ENCODE measurements around the gene DNAAF1.

The DNAAF1 gene

GRCh38 chr16:84124257-84125073 is 20.6 kb upstream of the DNAAF1 start:
- DNase-seq, result no peak

GRCh38 chr16:84131117-84131516 is 14.0 kb upstream of the DNAAF1 start:
- no peak for DNase-seq

- DNase-seq, result no peak
Observed at GRCh38 chr16:84132527-84133285, 12.4 kb upstream of the DNAAF1 start.

GRCh38 chr16:84136331-84137125 is 8.6 kb upstream of the DNAAF1 start:
- DNase-seq, result no peak

GRCh38 chr16:84137287-84137686 is 7.8 kb upstream of the DNAAF1 start:
- DNase-seq, result no peak

GRCh38 chr16:84137769-84138357 is 7.2 kb upstream of the DNAAF1 start:
- DNase-seq, result no peak

GRCh38 chr16:84138500-84138823 is 6.6 kb upstream of the DNAAF1 start:
- no peak for DNase-seq

- no peak for DNase-seq
Observed at GRCh38 chr16:84138824-84139627, 6.1 kb upstream of the DNAAF1 start.

- no peak for DNase-seq
Observed at GRCh38 chr16:84139628-84140258, 5.4 kb upstream of the DNAAF1 start.

- DNase-seq, result no peak
Observed at GRCh38 chr16:84141143-84141670, 3.9 kb upstream of the DNAAF1 start.

GRCh38 chr16:84143081-84143480 is 2.0 kb upstream of the DNAAF1 start:
- DNase-seq, result no peak

GRCh38 chr16:84143784-84144199 is 1.3 kb upstream of the DNAAF1 start:
- no peak for DNase-seq

- peak; percentile 43 for DNase-seq
Observed at GRCh38 chr16:84144209-84144858, 774 bp upstream of the DNAAF1 start.

- DNase-seq, result no peak
Observed at GRCh38 chr16:84150926-84151325, 5.8 kb downstream of the DNAAF1 start.

- no peak for DNase-seq
Observed at GRCh38 chr16:84153660-84154214, 8.6 kb downstream of the DNAAF1 start.

- no peak for DNase-seq
Observed at GRCh38 chr16:84155226-84155625, 10.1 kb downstream of the DNAAF1 start.

GRCh38 chr16:84155771-84156170 is 10.7 kb downstream of the DNAAF1 start:
- DNase-seq, result no peak

GRCh38 chr16:84156342-84156784 is 11.3 kb downstream of the DNAAF1 start:
- DNase-seq, result no peak

- DNase-seq, result no peak
Observed at GRCh38 chr16:84159007-84159406, 13.9 kb downstream of the DNAAF1 start.

GRCh38 chr16:84159800-84160199 is 14.7 kb downstream of the DNAAF1 start:
- no peak for DNase-seq
